GM21526 (cell line): ENCODE results near the gene CDPF1.
"Not testable (repeated sequence)": the region's sequence is repeated elsewhere in the genome, so short reads cannot be mapped to it uniquely, and the experiment has no call there.

ENCODE experiments used
- ATAC-seq: cut with Tn5 transposase; IDR thresholded peaks from one replicate; pipeline ENCODE4 v1.9.1; 2021; ENCODE audit warnings: moderate library complexity; ENCODE audit not compliant: unreplicated experiment, low FRiP score

The CDPF1 gene

GRCh38 chr22:46230262-46230901 is 19.7 kb downstream of the CDPF1 start:
- ATAC-seq, result no peak

- ATAC-seq, result no peak
Observed at GRCh38 chr22:46229701-46230100, 20.4 kb downstream of the CDPF1 start.

GRCh38 chr22:46226577-46226976 is 23.5 kb downstream of the CDPF1 start:
- no peak for ATAC-seq

GRCh38 chr22:46225631-46226030 is 24.5 kb downstream of the CDPF1 start:
- ATAC-seq, result no peak

DNA sequence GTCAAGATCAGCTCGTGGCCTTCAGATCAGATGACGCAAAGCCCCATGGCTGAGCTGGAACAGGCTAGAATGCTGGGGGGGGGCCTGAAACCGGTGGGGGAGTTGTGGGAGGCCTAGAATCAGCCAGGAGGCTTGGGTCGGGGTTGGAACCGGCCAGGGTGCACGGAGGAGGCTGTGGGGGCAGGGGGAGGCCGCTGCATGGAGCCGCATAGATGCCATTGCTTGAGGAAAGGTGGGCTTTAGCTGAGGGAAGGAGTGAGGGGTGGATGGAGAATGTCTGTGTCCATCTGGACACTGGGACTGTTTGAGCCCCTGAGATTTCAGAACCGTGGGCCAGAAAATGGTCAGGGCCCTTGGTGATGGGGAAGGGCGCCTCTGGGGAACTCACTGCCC is 25.2 kb downstream of the CDPF1 start:
- ATAC-seq, result no peak

- no peak for ATAC-seq
Observed at GRCh38 chr22:46224044-46224897, 25.8 kb downstream of the CDPF1 start.

DNA sequence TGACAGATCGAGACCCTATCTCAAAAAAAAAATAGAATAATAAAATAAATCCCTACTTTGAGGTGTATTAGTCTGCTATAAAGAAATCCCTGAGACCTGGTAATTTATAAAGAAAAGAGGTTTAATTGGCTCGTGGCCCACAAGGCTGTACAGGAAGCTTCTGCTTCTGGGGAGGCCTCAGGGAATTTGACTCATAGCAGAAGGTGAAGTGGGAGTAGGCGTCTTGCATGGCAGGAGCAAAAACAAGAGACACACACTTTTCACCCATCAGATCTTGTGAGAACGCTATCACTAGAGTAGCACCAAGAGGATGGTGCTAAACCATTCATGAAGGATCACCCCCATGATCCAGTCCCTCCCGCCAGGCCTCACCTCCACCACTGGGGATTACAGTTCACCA is 29.2 kb downstream of the CDPF1 start:
- ATAC-seq, result no peak

DNA sequence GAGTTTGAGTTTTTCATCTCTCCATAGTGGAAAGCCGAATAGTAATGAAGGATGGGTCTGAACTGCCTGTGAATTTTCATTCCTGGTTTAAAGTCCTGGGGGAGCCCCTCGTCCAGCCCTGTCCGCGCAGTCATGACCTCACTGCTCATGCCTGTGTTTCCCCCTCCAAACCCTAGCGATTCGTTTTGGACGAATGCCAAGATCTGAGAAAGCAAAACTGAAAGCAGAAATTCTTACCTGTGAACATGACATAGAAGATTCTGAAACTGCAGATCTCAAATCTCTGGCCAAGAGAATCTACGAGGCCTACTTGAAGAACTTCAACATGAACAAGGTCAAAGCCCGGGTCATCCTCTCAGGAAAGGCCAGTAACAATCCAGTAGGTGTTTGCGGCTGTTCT is 30.5 kb downstream of the CDPF1 start:
- ATAC-seq, result no peak

DNA sequence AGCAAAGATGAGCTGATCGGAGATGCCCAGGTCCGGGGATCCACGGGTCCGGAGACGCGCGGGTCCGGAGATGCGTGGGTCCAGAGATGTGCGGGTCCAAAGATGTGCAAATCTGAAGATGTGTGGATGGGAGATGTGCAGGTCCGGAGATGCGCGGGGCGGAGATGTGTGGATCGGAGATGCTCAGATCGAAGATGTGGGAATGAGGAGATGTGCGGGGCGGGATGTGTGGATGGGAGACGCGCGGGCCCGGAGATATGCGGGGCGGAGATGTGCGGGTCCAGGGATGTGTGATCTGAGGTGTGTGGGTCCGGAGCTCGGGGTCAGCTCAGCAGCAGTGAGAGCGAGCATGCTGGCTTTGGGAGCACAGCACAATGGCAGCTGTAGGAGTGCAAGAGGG is 35.5 kb downstream of the CDPF1 start:
- ATAC-seq, result no peak

GRCh38 chr22:46214149-46214548 is 35.9 kb downstream of the CDPF1 start:
- ATAC-seq, result no peak

DNA sequence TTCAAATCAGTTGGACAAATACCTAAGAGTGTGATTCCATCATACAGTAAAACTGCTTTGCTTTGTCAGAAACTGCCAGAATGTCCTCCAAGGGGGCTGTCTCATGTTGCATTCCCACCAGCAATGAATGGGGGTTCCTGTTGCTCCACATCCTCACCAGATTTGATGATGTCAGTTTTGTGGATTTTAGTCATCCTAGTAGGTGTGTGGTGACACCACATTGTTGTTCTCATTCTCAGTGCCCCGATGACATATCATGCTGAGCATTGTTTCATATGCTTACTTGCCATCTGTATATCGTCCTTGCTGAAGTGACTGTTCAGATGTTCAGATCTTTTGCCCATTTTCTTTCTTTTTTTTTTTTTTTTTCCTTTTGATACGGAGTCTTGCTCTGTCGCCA is 37.0 kb downstream of the CDPF1 start:
- no peak for ATAC-seq

GRCh38 chr22:46212195-46212594 is 37.9 kb downstream of the CDPF1 start:
- no peak for ATAC-seq

GRCh38 chr22:46209262-46209661 is 40.8 kb downstream of the CDPF1 start:
- no peak for ATAC-seq

GRCh38 chr22:46203601-46203980 is 46.5 kb downstream of the CDPF1 start:
- ATAC-seq, result no peak

DNA sequence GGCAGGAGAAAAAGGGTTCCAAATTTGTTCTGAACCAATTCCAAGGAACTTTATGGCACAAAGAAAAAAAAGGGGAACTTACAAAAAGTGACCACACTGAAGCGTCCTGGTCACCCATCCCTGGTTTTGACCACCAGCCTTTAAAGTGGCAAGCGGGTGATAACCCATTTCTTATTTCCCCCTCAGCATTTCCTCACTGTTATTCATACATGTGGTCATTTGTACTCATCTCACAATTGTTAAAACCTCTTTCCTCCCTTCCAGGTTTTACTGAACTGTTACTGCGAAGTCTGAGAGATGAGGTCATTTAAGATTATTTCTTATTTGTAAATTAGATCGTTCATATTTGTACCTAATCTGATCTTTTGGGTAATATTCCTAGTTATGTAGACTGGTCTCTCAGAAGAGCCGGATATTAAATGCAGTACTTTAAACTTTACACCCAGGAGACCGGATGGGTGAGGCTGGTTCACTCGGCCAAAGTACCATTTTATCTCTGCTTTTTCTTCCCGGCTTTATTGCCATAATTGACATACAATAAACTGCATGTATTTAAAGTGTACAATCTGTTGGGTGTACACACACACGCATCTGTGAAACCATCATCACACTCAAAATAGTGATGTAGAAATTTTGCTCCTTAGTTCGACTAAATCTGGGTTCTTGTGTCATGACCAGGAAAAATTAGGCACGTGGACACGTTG is 47.0 kb downstream of the CDPF1 start:
- ATAC-seq, result no peak

DNA sequence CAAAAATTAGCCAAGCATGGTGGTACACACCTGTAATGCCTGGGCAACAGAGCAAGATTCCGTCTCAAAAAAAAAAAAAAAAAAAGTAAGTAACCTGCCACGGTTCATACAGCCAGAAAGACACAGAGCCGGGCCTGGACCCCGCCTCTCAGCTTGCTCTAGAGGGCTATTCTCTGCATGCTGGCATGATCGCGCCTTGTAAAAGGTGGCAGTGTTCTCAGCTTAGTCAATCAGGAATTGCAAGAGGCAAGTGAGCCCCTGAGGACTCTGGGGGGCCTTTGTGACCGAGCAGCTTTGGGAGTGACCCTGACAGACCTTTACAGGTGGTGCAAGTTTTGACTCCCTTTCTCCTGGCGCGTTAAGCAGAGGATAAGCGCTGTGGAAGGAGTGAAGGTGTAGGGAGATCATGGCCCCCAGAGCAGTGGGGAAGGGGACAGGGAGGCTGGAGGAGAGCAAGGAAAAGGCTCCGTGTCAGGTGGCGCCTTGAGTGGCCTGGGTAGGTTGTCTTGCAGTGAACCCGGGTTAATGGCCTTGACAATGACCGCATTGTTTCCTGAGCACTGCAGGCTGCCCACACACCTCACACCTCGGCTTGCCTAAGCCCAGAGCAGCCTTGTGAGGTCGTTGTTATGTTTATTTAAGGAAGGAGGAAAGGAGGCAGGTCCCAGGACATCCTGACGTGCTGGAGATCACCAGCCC is 48.9 kb downstream of the CDPF1 start:
- no peak for ATAC-seq

GRCh38 chr22:46198806-46199205 is 51.3 kb downstream of the CDPF1 start:
- not testable (repeated sequence) for ATAC-seq

DNA sequence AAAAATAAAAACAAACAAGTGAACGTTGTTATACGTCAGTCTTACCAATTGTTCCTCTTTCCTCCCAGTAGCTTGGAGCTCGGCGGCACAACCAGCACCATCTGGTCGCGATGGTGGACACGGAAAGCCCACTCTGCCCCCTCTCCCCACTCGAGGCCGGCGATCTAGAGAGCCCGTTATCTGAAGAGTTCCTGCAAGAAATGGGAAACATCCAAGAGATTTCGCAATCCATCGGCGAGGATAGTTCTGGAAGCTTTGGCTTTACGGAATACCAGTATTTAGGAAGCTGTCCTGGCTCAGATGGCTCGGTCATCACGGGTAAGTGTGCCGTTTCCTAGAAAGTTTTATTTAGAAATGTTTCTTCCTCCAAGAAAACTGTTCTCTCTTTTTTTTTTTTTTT is 51.8 kb downstream of the CDPF1 start:
- ATAC-seq, result no peak

- no peak for ATAC-seq
Observed at GRCh38 chr22:46196278-46196677, 53.8 kb downstream of the CDPF1 start.

DNA sequence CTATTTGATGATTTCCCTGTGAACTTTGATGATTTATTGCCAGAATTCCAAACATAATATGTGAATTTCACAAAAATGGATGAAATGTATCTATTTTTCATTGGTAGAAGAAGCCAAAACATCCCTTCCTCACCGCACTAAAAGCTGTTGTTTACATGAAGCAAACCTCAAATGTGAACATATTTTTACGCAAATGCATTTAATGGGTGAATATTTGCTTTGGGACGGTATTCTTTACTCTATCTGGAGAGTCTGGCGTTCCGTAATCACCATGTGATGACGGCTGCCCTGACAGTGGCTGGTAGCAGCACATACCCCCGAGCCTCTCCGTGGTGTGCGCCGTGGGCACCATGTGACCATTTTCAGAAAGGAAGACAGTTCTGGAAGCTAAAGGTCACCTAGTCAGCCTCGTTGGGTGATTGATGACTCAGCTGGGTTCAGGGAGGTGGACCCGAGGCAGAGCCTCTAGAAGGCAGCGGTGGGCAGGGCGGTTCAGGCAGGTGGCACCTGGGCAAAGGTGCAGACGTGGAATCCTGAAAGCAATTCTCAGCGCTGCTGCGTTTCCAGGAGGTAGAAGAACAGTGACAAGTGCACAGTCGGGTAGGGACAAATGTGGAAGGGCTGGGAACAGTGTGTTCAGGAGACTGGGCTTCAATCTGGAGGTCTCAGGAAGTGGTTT is 54.5 kb downstream of the CDPF1 start:
- ATAC-seq, result no peak
